HepG2 (cell line): ENCODE measurements around the gene CBL. TPM values are rescaled to one million over a fixed set of nuclear protein-coding genes. Genes with fewer than 3 reads are reported as not detected.

Experiments used
- CENPX ChIP-seq: sonication (generic); formaldehyde crosslinking; IDR thresholded peaks from 2 replicates; pipeline ENCODE4 v1.9.0; 2021; ENCODE audit warnings: mild to moderate bottlenecking, missing genetic modification reagents, moderate library complexity
- GZF1 ChIP-seq: sonication (generic); formaldehyde crosslinking; IDR thresholded peaks from 2 replicates; pipeline ENCODE4 v1.5.1; 2020; ENCODE audit warnings: mild to moderate bottlenecking, missing genetic modification reagents
- HNRNPK ChIP-seq: fragments of 200-400 bp; formaldehyde crosslinking; IDR thresholded peaks from 2 replicates; pipeline ENCODE4 v1.6.1; 2018; ENCODE audit warnings: low read length, low read depth, moderate library complexity, mild to moderate bottlenecking; ENCODE audit not compliant: poor library complexity, severe bottlenecking
- JUNB ChIP-seq: sonication (generic); formaldehyde crosslinking; IDR thresholded peaks from 2 replicates; pipeline ENCODE4 v1.8.0; 2022; ENCODE audit warnings: missing genetic modification reagents, mild to moderate bottlenecking, borderline replicate concordance
- KDM1A ChIP-seq: IDR thresholded peaks from 2 replicates; pipeline ENCODE4 v1.6.1; 2016; ENCODE audit warnings: missing compliant biosample characterization
- KMT2A ChIP-seq: sonication (generic); formaldehyde crosslinking; IDR thresholded peaks from 2 replicates; pipeline ENCODE4 v1.4.0; 2020; ENCODE audit warnings: missing genetic modification reagents
- LBX2 ChIP-seq: sonication (generic); formaldehyde crosslinking; IDR thresholded peaks from 2 replicates; pipeline ENCODE4 v1.5.0; 2020; ENCODE audit warnings: missing genetic modification reagents, mild to moderate bottlenecking, borderline replicate concordance
- SAFB2 ChIP-seq: sonication (generic); formaldehyde crosslinking; IDR thresholded peaks from 2 replicates; pipeline ENCODE4 v1.5.1; 2020; ENCODE audit warnings: missing genetic modification reagents, low read depth, mild to moderate bottlenecking, borderline replicate concordance
- SMAD9 ChIP-seq: sonication (generic); formaldehyde crosslinking; IDR thresholded peaks from 2 replicates; pipeline ENCODE4 v1.5.1; 2020; ENCODE audit warnings: mild to moderate bottlenecking, missing genetic modification reagents
- SOX13 ChIP-seq, 3 experiments: fragments of 450-650 bp in 1 of 3; sonication (generic) in 1 of 3; formaldehyde crosslinking in 1 of 3; IDR thresholded peaks in 2 of 3; conservative IDR thresholded peaks in 1 of 3; 2 replicates each; pipeline versions ENCODE4 v1.5.0 to v1.6.1; 2016 to 2020; ENCODE audit warnings: antibody characterized with exemption in 1 of 3, mild to moderate bottlenecking in 1 of 3, missing compliant biosample characterization in 1 of 3, missing genetic modification reagents in 1 of 3, moderate library complexity in 1 of 3
- STAG1 ChIP-seq: sonication (generic); formaldehyde crosslinking; IDR thresholded peaks from 2 replicates; pipeline ENCODE4 v1.4.0; 2020; ENCODE audit warnings: missing genetic modification reagents
- U2AF2 ChIP-seq: fragments of 200-400 bp; formaldehyde crosslinking; IDR thresholded peaks from 2 replicates; pipeline ENCODE4 v1.6.1; 2017; ENCODE audit warnings: low read depth, mild to moderate bottlenecking, low read length
- ZBTB34 ChIP-seq: sonication (generic); formaldehyde crosslinking; IDR thresholded peaks from 2 replicates; pipeline ENCODE4 v1.8.0; 2022; ENCODE audit warnings: mild to moderate bottlenecking, missing genetic modification reagents
- ZKSCAN8 ChIP-seq: IDR thresholded peaks from 2 replicates; pipeline ENCODE4 v1.6.1; 2016; ENCODE audit warnings: borderline replicate concordance, missing genetic modification reagents, missing compliant biosample characterization
- ZNF430 ChIP-seq: sonication (generic); formaldehyde crosslinking; IDR thresholded peaks from 2 replicates; pipeline ENCODE4 v1.9.0; 2021; ENCODE audit warnings: mild to moderate bottlenecking, missing genetic modification reagents
- ZNF749 ChIP-seq: sonication (generic); formaldehyde crosslinking; IDR thresholded peaks from 2 replicates; pipeline ENCODE4 v1.8.0; 2022; ENCODE audit warnings: mild to moderate bottlenecking, missing genetic modification reagents, moderate library complexity, borderline replicate concordance
- ZNF773 ChIP-seq: sonication (generic); formaldehyde crosslinking; IDR thresholded peaks from 2 replicates; pipeline ENCODE4 v1.4.0; 2020; ENCODE audit warnings: missing genetic modification reagents, borderline replicate concordance
- ZSCAN21 ChIP-seq: sonication (generic); formaldehyde crosslinking; IDR thresholded peaks from 2 replicates; pipeline ENCODE4 v1.8.0; 2022; ENCODE audit warnings: mild to moderate bottlenecking, missing genetic modification reagents, moderate library complexity, borderline replicate concordance
- polyA plus RNA-seq, 8 experiments: library from polyadenylated mRNA; depleted of rRNA in 3 of 8; stranded (reverse) in 7 of 8; unstranded in 1 of 8; fragments of >200 nt; fragmentation: Illumina TruSeq in 4 of 8; extraction: Trizol in 4 of 8; gene quantifications; 2 replicates each; pipeline versions ENCODE4 v1.2.1 to v1.2.3, GENCODE V29; 2011 to 2016; ENCODE audit warnings: low read depth in 4 of 8, missing spikeins in 1 of 8, mixed read lengths in 1 of 8; ENCODE audit not compliant: insufficient read depth in 1 of 8
- total RNA-seq, 5 experiments: library from RNA; depleted of rRNA; stranded (reverse); fragments of >200 nt; fragmentation: Illumina TruSeq; extraction: Trizol; gene quantifications; 2 replicates each; pipeline ENCODE4 v1.2.3, GENCODE V29; 2016; ENCODE audit warnings: low read depth in 1 of 5
- TF ChIP-seq, protein P1 (sequence below): sonication (generic); formaldehyde crosslinking; IDR thresholded peaks from 2 replicates; pipeline ENCODE4 v1.4.0; 2020; ENCODE audit warnings: missing genetic modification reagents, borderline replicate concordance
- TF ChIP-seq, protein P2 (sequence below): sonication (generic); formaldehyde crosslinking; IDR thresholded peaks from 2 replicates; pipeline ENCODE4 v1.5.1; 2020; ENCODE audit warnings: missing genetic modification reagents, mild to moderate bottlenecking, borderline replicate concordance
- TF ChIP-seq, protein P3 (sequence below): sonication (generic); formaldehyde crosslinking; IDR thresholded peaks from 2 replicates; pipeline ENCODE4 v1.5.0; 2020; ENCODE audit warnings: missing genetic modification reagents

The CBL gene
- total and polyA plus RNA-seq, 2 of the 13 experiments (the other 11 are each of a cell fraction or from before 2014, with no cell fraction given), result 6.6 to 7.4 TPM

DNA sequence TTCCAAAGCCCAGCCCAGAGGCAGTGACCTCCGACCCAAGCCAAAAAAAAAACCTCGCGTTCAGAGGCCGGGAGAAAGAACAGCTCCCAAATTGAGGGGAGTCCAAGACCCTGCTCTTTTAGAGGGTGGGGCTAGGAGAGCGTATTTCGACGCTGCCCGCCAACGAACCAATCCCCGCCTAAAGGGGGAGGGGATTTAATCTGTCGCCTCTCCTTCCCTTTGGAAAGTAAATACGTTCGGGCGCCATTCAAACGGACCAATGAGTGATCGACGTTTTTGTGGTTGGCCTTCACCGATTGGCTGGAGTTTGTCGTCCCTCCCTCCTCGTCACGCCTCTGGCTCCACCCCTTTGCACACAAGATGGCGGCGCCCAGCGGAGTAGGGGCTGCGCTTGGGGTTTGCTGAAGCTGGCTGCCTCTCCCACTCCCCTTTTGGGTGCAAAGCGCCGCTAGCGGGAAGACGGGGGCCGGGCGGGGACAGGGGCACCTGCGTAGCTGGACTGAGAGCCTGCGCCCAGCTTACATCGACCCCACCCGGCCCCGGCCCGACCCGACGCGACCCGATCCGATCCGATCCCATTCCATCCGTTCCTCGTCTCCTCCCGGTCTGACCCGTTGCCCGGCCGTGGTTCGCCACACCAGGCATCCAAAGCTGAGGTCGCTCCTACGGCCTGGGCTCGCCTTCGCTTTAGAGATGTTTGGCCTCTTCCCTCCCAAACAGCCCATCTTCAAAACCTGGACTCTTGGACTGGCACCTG is 128.2 kb downstream of the CBL start, which contains the start of gene RNF26 (continued):
- TF ChIP-seq, protein P1, sequence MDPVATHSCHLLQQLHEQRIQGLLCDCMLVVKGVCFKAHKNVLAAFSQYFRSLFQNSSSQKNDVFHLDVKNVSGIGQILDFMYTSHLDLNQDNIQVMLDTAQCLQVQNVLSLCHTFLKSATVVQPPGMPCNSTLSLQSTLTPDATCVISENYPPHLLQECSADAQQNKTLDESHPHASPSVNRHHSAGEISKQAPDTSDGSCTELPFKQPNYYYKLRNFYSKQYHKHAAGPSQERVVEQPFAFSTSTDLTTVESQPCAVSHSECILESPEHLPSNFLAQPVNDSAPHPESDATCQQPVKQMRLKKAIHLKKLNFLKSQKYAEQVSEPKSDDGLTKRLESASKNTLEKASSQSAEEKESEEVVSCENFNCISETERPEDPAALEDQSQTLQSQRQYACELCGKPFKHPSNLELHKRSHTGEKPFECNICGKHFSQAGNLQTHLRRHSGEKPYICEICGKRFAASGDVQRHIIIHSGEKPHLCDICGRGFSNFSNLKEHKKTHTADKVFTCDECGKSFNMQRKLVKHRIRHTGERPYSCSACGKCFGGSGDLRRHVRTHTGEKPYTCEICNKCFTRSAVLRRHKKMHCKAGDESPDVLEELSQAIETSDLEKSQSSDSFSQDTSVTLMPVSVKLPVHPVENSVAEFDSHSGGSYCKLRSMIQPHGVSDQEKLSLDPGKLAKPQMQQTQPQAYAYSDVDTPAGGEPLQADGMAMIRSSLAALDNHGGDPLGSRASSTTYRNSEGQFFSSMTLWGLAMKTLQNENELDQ (CRISPR knock-in tag), result no peak
- TF ChIP-seq SAFB2, result no peak
- TF ChIP-seq LBX2, result no peak
- TF ChIP-seq ZBTB34 (CRISPR knock-in tag), result no peak
- no peak for TF ChIP-seq HNRNPK
- TF ChIP-seq, protein P2, sequence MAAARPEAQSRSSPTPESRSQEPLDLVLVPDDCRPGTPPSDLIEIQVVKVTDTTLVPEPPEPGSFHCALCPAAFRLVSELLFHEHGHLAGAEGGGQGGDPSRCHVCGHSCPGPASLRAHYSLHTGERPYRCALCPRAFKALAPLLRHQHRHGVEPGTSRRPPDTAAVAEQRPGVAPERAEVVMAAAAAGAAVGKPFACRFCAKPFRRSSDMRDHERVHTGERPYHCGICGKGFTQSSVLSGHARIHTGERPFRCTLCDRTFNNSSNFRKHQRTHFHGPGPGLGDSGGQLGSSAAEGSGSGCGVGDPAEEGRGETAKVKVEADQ, result no peak
- TF ChIP-seq CENPX (CRISPR knock-in tag), result no peak
- no peak for TF ChIP-seq U2AF2
- no peak for TF ChIP-seq JUNB
- TF ChIP-seq SOX13 (IDR thresholded peaks at IDR 0.05), result no peak
- TF ChIP-seq SOX13 (CRISPR knock-in tag; conservative IDR thresholded peaks at IDR 0.05 in 1 of 2, IDR thresholded peaks at IDR 0.05 in 1 of 2), result no peak
- TF ChIP-seq KMT2A (CRISPR knock-in tag), result peak; percentile 90
- no peak for TF ChIP-seq KDM1A (CRISPR knock-in tag)
- TF ChIP-seq GZF1, result no peak
- TF ChIP-seq ZNF773 (CRISPR knock-in tag), result no peak
- no peak for TF ChIP-seq ZKSCAN8
- TF ChIP-seq SMAD9 (CRISPR knock-in tag), result no peak
- no peak for TF ChIP-seq STAG1 (CRISPR knock-in tag)
- TF ChIP-seq ZNF430 (CRISPR knock-in tag), result peak; percentile 64
- TF ChIP-seq ZSCAN21 (CRISPR knock-in tag), result no peak
- TF ChIP-seq ZNF749 (CRISPR knock-in tag), result no peak; the same call in 1 of the 2 replicates
- TF ChIP-seq, protein P3, sequence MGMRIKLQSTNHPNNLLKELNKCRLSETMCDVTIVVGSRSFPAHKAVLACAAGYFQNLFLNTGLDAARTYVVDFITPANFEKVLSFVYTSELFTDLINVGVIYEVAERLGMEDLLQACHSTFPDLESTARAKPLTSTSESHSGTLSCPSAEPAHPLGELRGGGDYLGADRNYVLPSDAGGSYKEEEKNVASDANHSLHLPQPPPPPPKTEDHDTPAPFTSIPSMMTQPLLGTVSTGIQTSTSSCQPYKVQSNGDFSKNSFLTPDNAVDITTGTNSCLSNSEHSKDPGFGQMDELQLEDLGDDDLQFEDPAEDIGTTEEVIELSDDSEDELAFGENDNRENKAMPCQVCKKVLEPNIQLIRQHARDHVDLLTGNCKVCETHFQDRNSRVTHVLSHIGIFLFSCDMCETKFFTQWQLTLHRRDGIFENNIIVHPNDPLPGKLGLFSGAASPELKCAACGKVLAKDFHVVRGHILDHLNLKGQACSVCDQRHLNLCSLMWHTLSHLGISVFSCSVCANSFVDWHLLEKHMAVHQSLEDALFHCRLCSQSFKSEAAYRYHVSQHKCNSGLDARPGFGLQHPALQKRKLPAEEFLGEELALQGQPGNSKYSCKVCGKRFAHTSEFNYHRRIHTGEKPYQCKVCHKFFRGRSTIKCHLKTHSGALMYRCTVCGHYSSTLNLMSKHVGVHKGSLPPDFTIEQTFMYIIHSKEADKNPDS, result no peak
